ENCODE results near the gene BIRC3. TPM values are rescaled to one million over a fixed set of nuclear protein-coding genes. Genes with fewer than 3 reads are reported as not detected.

BIRC3 gene
- total RNA-seq, 2 experiments from 2014 or later: 27.2 to 66.9 TPM

DNA sequence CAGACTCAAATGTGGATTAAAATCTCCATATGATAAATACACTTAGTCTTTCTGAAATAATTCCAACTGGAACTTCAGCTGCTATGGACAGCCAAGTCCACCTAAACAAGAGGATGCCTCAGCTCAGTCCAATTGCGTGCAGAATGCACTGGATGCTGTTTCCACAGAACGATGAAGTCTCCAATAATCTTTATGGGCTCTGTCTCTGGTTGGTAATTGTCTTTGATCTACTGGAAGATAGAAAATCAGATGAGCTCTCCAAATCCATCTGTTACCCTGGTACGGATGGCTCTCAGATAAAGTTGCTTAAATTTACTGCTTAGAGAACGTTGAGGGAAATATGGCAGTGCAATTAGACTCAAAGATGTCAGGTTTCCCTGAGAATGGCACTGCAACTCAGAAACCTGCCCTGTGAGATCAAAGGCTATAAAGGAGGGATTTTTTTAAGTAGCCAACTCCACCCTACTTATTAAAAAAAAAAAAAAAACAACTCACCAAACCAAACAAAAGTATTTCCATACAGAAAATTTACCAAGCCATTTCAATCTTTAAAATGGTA, 859 bp upstream of the BIRC3 start:
- Histone ChIP-seq H3K4me1 (ENCODE audit: insufficient read depth, low read length, poor library complexity, severe bottlenecking) (peaks cover 62% of the 10 kb centered on the region), H4K20me1 (ENCODE audit: insufficient read depth, low read length) (no peaks in the 10 kb centered on the region), H3K9me2 (ENCODE audit: insufficient read depth, low read length) (no peaks in the 10 kb centered on the region), H2AFZ (ENCODE audit: low read length) (peak overlapping the region; percentile 48; the same call in 1 of the 2 replicates), H3K4me2 (ENCODE audit: low read length) (peak overlapping the region; percentile 79), H3K9me3 (ENCODE audit: low read length) (no peaks in the 10 kb centered on the region), H3K36me3 (ENCODE audit: insufficient read depth, low read length) (peaks cover 17% of the 10 kb centered on the region; the same call in 1 of the 2 replicates), H3K27ac (ENCODE audit: low read depth, low read length, poor library complexity, severe bottlenecking) (peak overlapping the region; percentile 92), H3K4me3 (ENCODE audit: low read depth, low read length, poor library complexity, severe bottlenecking) (peak overlapping the region; percentile 91), H3K79me2 (ENCODE audit: insufficient read depth, low read depth, low read length) (peaks cover 40% of the 10 kb centered on the region)
- intact Hi-C loops (cut with micrococcal nuclease; ENCODE audit: unreplicated experiment): loop anchor here (2.0 kb wide), 1 partner anchor 30 kb away; the partner anchor contains the start of gene BIRC2
- CTCF ChIA-PET (ENCODE audit: unreplicated experiment): interaction anchor here (2.2 kb wide), 1 partner anchor 22 kb away, joined by 8 read pairs; no protein-coding TSS in a partner anchor
- no peak for TF ChIP-seq EZH2phosphoT487 (IDR thresholded peaks at IDR 0.05; ENCODE audit: borderline replicate concordance, low read depth, low read length)
- TF ChIP-seq, protein P1, sequence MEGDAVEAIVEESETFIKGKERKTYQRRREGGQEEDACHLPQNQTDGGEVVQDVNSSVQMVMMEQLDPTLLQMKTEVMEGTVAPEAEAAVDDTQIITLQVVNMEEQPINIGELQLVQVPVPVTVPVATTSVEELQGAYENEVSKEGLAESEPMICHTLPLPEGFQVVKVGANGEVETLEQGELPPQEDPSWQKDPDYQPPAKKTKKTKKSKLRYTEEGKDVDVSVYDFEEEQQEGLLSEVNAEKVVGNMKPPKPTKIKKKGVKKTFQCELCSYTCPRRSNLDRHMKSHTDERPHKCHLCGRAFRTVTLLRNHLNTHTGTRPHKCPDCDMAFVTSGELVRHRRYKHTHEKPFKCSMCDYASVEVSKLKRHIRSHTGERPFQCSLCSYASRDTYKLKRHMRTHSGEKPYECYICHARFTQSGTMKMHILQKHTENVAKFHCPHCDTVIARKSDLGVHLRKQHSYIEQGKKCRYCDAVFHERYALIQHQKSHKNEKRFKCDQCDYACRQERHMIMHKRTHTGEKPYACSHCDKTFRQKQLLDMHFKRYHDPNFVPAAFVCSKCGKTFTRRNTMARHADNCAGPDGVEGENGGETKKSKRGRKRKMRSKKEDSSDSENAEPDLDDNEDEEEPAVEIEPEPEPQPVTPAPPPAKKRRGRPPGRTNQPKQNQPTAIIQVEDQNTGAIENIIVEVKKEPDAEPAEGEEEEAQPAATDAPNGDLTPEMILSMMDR (conservative IDR thresholded peaks at IDR 0.05; ENCODE audit: low read length): no peak
- peak; percentile 50 for DNase-seq (ENCODE audit: low spot score)
- POLR2A ChIA-PET: interaction anchor here (0.6 to 12.5 kb wide), 9 partner anchors 9 to 238 kb away, joined by 3 to 102 read pairs (median 4); no protein-coding TSS in a partner anchor
- TSS peak; percentile 97 for BruUV-seq (replicated peaks)

DNA sequence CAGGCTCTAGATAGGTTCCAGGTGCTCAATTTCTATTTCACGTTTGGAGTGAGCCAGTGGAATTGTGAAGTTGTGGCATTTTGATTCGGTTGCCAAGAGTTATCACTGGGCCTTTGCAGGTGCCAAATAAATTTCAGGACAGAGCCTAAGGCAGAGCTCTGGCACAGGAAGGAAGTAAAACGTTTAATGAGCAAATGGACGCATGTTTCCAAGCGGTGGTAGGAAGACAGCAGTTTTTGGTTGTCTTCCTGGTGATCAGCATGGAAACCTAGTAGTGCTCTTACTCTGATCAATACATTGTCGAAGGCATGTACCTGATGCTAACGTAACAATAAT, 452 bp downstream of the BIRC3 start:
- TSS peak; percentile 60 for BruUV-seq (replicated peaks)
- Histone ChIP-seq H3K27ac (ENCODE audit: low read depth, low read length, poor library complexity, severe bottlenecking) (peak overlapping the region; percentile 92), H3K4me1 (ENCODE audit: insufficient read depth, low read length, poor library complexity, severe bottlenecking) (peaks cover 69% of the 10 kb centered on the region), H3K9me2 (ENCODE audit: insufficient read depth, low read length) (no peaks in the 10 kb centered on the region), H3K4me2 (ENCODE audit: low read length) (peak overlapping the region; percentile 79), H4K20me1 (ENCODE audit: insufficient read depth, low read length) (0 out of 2 replicates have a peak, but pooled peaks cover under 1% of the 10 kb centered on the region), H3K79me2 (ENCODE audit: insufficient read depth, low read depth, low read length) (peaks cover 53% of the 10 kb centered on the region), H3K9me3 (ENCODE audit: low read length) (no peaks in the 10 kb centered on the region), H2AFZ (ENCODE audit: low read length) (peak overlapping the region; percentile 48; the same call in 1 of the 2 replicates), H3K4me3 (ENCODE audit: low read depth, low read length, poor library complexity, severe bottlenecking) (peak overlapping the region; percentile 91), H3K36me3 (ENCODE audit: insufficient read depth, low read length) (peaks cover 28% of the 10 kb centered on the region)
- ChIA-PET POLR2A (interaction anchor here (0.9 to 12.5 kb wide), 5 partner anchors 11 to 47 kb away, joined by 3 to 102 read pairs (median 4); no protein-coding TSS in a partner anchor), CTCF (ENCODE audit: unreplicated experiment) (interaction anchor here (1.1 to 1.3 kb wide), 4 partner anchors 23 to 296 kb away, joined by 3 to 4 read pairs (median 3); no protein-coding TSS in a partner anchor)
- TF ChIP-seq EZH2phosphoT487 (IDR thresholded peaks at IDR 0.05; ENCODE audit: borderline replicate concordance, low read depth, low read length): no peak
- TF ChIP-seq, protein P1 (conservative IDR thresholded peaks at IDR 0.05; ENCODE audit: low read length): no peak
- intact Hi-C loops (cut with micrococcal nuclease; ENCODE audit: unreplicated experiment): loop anchor here (1.0 to 2.0 kb wide), 4 partner anchors 23 to 135 kb away; partner anchors contain the start of genes BIRC2 and TMEM123
- DNase-seq (ENCODE audit: low spot score): no peak
